Measurements from ENCODE around the gene ALDH18A1. TPM values are rescaled to one million over a fixed set of nuclear protein-coding genes. Genes with fewer than 3 reads are reported as not detected.

Gene ALDH18A1
- total and polyA plus RNA-seq, 2 donors (not counting 1 experiment from before 2014, with no cell fraction given) = 12.4 to 27.6 TPM

- TF ChIP-seq CTCF (IDR thresholded peaks at IDR 0.05) (no peak), EZH2 (IDR thresholded peaks at IDR 0.05; ENCODE audit: borderline replicate concordance, insufficient read depth, low read depth, low read length, poor library complexity, severe bottlenecking) (no peak)
- H3K9ac ChIP-seq (ENCODE audit: low read length) = no peak overlapping the region
- H3K4me3 ChIP-seq (ENCODE audit: control extremely low read depth in 1 of 5, extremely low read depth in 1 of 5, insufficient read depth in 1 of 5, low read depth in 2 of 5, low read length in 4 of 5) = no peak overlapping the region
- no peak for ATAC-seq (ENCODE audit: low read depth)
- DNase-seq = no peak
- no peaks in the 10 kb centered on the region for H3K4me1 Mint-ChIP-seq
- intact Hi-C loops (cut with micrococcal nuclease) = no loop called here
- H4K20me1 ChIP-seq (ENCODE audit: control insufficient read depth, insufficient read depth, low read length, poor library complexity, severe bottlenecking) = no peaks in the 10 kb centered on the region
- H3K9me3 Mint-ChIP-seq (ENCODE audit: insufficient read depth) = no peaks in the 10 kb centered on the region
- H3K4me3 Mint-ChIP-seq = no peak overlapping the region
- no peaks in the 10 kb centered on the region for H3K4me1 ChIP-seq (ENCODE audit: control insufficient read depth in 2 of 2, insufficient read depth in 2 of 2, low read length in 2 of 2)
- no peak overlapping the region for H3K27ac ChIP-seq (ENCODE audit: low read length in 2 of 2)
- CTCF ChIA-PET = interaction anchor here (1.4 kb wide), 1 partner anchor 247 kb away, joined by 3 read pairs; no protein-coding TSS in a partner anchor
- no peaks in the 10 kb centered on the region for H3K27me3 Mint-ChIP-seq
- no peak overlapping the region for H3K4me2 ChIP-seq (replicated peaks; ENCODE audit: low read depth, low read length, poor library complexity, severe bottlenecking)
- H3K79me2 ChIP-seq (ENCODE audit: control insufficient read depth, insufficient read depth, low read length) = no peaks in the 10 kb centered on the region
- H3K36me3 ChIP-seq (replicated peaks in 1 of 2; ENCODE audit: control extremely low read depth in 1 of 2, control insufficient read depth in 1 of 2, extremely low read depth in 1 of 2, insufficient read depth in 2 of 2, low read length in 1 of 2) = peaks cover 16 to 55% of the 10 kb centered on the region in 2 experiments
- H3K27me3 ChIP-seq (replicated peaks in 1 of 4; ENCODE audit: control extremely low read depth in 1 of 4, control insufficient read depth in 3 of 4, insufficient read depth in 4 of 4, low read length in 3 of 4) = no peaks in the 10 kb centered on the region
- 100% methylated on average over 3 of the region's 4 CpGs for WGBS (ENCODE audit: insufficient coverage)
- H2AFZ ChIP-seq (ENCODE audit: insufficient read depth, low read depth, low read length, poor library complexity, severe bottlenecking) = no peak overlapping the region
- POLR2A ChIA-PET = no interaction called here
- H3K9me3 ChIP-seq (ENCODE audit: control extremely low read depth in 1 of 3, control insufficient read depth in 2 of 3, insufficient read depth in 1 of 3, low read length in 2 of 3) = peaks cover 0 to 4% (median 0%) of the 10 kb centered on the region in 3 donors
- H3K27ac Mint-ChIP-seq = no peak overlapping the region
These were observed 38.4 kb downstream of the ALDH18A1 start for GRCh38 chr10:95618101-95618500.

- intact Hi-C loops (cut with micrococcal nuclease) = no loop called here
- H4K20me1 ChIP-seq (ENCODE audit: control insufficient read depth, insufficient read depth, low read length, poor library complexity, severe bottlenecking) = no peaks in the 10 kb centered on the region
- no peak overlapping the region for H3K27ac ChIP-seq (ENCODE audit: low read length in 2 of 2)
- 94% methylated on average over 2 of the region's 4 CpGs for WGBS (ENCODE audit: insufficient coverage)
- ChIA-PET CTCF (no interaction called here), POLR2A (no interaction called here)
- H3K4me1 ChIP-seq (ENCODE audit: control insufficient read depth in 2 of 2, insufficient read depth in 2 of 2, low read length in 2 of 2) = no peaks in the 10 kb centered on the region
- DNase-seq (no peak), ATAC-seq (ENCODE audit: low read depth) (no peak)
- H3K9me3 Mint-ChIP-seq (ENCODE audit: insufficient read depth) = no peaks in the 10 kb centered on the region
- no peaks in the 10 kb centered on the region for H3K27me3 ChIP-seq (replicated peaks in 1 of 4; ENCODE audit: control extremely low read depth in 1 of 4, control insufficient read depth in 3 of 4, insufficient read depth in 4 of 4, low read length in 3 of 4)
- H3K36me3 ChIP-seq (replicated peaks in 1 of 2; ENCODE audit: control extremely low read depth in 1 of 2, control insufficient read depth in 1 of 2, extremely low read depth in 1 of 2, insufficient read depth in 2 of 2, low read length in 1 of 2) = peaks cover 15 to 70% of the 10 kb centered on the region in 2 experiments
- no peak overlapping the region for H3K4me2 ChIP-seq (replicated peaks; ENCODE audit: low read depth, low read length, poor library complexity, severe bottlenecking)
- H3K27me3 Mint-ChIP-seq = no peaks in the 10 kb centered on the region
- H3K27ac Mint-ChIP-seq = no peak overlapping the region
- H3K9me3 ChIP-seq (ENCODE audit: control extremely low read depth in 1 of 3, control insufficient read depth in 2 of 3, insufficient read depth in 1 of 3, low read length in 2 of 3) = peaks cover 0 to 4% (median 0%) of the 10 kb centered on the region in 3 donors
- no peak overlapping the region for H3K4me3 Mint-ChIP-seq
- H3K79me2 ChIP-seq (ENCODE audit: control insufficient read depth, insufficient read depth, low read length) = no peaks in the 10 kb centered on the region
- no peak overlapping the region for H3K4me3 ChIP-seq (ENCODE audit: control extremely low read depth in 1 of 5, extremely low read depth in 1 of 5, insufficient read depth in 1 of 5, low read depth in 2 of 5, low read length in 4 of 5)
- no peaks in the 10 kb centered on the region for H3K4me1 Mint-ChIP-seq
- H2AFZ ChIP-seq (ENCODE audit: insufficient read depth, low read depth, low read length, poor library complexity, severe bottlenecking) = no peak overlapping the region
- no peak overlapping the region for H3K9ac ChIP-seq (ENCODE audit: low read length)
- TF ChIP-seq CTCF (IDR thresholded peaks at IDR 0.05) (no peak), EZH2 (IDR thresholded peaks at IDR 0.05; ENCODE audit: borderline replicate concordance, insufficient read depth, low read depth, low read length, poor library complexity, severe bottlenecking) (no peak)
These were observed 40.1 kb downstream of the ALDH18A1 start for GRCh38 chr10:95616446-95616845.

Measured in B cell (primary cell).